ENCODE measurements around the gene SLC25A47.
A peak's percentile ranks its signal among the peaks of the same experiment; 100 is the strongest.

The SLC25A47 gene, protein sequence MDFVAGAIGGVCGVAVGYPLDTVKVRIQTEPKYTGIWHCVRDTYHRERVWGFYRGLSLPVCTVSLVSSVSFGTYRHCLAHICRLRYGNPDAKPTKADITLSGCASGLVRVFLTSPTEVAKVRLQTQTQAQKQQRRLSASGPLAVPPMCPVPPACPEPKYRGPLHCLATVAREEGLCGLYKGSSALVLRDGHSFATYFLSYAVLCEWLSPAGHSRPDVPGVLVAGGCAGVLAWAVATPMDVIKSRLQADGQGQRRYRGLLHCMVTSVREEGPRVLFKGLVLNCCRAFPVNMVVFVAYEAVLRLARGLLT

DNA sequence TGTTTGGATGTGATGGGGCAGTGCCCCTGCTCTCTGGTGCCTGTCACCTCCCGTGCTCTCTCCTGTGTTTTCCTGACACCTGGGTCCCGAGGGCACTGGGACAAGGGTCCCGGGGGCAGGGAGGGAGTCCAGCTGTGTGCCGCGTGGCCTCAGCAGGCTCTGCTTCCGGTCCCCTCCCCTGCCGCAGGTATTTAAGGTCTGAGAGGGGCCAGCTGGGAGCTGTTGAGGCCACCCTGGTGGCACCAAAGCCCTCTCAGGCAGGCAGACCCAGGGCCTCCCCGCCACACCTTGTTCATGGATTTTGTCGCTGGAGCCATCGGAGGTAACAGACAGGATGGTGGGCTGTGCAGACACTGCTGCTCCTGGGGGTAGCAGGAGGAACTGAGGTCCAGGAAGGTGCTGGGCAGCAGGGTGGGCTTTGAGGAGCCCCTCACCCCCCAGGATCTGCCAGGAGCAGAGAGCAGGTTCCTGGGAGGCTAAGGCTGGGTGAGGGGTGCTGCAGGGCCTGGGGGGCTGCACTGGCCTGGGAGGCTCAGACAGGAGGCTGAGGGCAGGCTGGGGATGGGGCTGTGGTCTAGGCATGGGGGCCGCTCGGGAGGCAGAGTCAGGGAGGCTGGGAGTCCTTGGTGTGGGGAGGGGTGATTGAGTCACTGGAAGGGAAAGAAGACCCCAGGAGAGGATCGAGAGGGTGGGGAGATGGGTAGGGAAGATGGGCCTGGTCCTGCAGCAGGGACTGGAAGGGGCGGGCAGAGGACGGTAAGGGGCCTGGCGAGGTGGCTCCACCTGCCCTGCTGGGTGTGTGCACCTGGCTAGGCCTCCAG, at the start of gene SLC25A47:
Gene SLC25A47 (plus strand): TSS at position 219 of the 821 bp plus-strand sequence. CDS start 76 bp downstream, at position 295.
- no peak within 1 kb of the TSS for H3K4me3 ChIP-seq (replicated peaks; ENCODE audit: low read depth, low read length)
- TF ChIP-seq, protein P1, sequence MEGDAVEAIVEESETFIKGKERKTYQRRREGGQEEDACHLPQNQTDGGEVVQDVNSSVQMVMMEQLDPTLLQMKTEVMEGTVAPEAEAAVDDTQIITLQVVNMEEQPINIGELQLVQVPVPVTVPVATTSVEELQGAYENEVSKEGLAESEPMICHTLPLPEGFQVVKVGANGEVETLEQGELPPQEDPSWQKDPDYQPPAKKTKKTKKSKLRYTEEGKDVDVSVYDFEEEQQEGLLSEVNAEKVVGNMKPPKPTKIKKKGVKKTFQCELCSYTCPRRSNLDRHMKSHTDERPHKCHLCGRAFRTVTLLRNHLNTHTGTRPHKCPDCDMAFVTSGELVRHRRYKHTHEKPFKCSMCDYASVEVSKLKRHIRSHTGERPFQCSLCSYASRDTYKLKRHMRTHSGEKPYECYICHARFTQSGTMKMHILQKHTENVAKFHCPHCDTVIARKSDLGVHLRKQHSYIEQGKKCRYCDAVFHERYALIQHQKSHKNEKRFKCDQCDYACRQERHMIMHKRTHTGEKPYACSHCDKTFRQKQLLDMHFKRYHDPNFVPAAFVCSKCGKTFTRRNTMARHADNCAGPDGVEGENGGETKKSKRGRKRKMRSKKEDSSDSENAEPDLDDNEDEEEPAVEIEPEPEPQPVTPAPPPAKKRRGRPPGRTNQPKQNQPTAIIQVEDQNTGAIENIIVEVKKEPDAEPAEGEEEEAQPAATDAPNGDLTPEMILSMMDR (IDR thresholded peaks at IDR 0.05; ENCODE audit: low read depth, low read length, missing control alignments): no peak
- no peak for DNase-seq (ENCODE audit: extremely low read depth, low read depth)

DNA sequence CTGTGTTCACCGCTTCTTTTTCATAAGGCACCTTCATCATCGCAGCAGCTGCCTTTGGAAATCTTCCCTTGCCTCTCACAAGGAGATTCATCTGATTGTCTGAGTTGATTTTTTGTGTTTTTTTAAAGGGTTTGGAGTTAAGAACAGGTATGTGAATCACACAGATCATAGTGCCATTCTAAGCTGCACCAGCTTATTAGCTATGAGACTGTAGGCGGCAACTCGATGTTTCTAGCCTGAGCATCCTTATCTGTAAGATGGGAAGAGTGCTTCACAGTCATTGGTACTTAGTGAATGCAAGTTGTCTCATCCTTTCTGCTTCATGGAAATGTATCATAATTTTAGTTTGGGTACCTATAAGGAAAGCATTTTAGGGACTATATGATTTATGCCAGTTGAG, 48.9 kb upstream of the SLC25A47 start:
- H3K4me3 ChIP-seq (replicated peaks; ENCODE audit: low read depth, low read length): no peak overlapping the region
- TF ChIP-seq, protein P1 (IDR thresholded peaks at IDR 0.05; ENCODE audit: low read depth, low read length, missing control alignments): no peak
- no peak for DNase-seq (ENCODE audit: extremely low read depth, low read depth)

DNA sequence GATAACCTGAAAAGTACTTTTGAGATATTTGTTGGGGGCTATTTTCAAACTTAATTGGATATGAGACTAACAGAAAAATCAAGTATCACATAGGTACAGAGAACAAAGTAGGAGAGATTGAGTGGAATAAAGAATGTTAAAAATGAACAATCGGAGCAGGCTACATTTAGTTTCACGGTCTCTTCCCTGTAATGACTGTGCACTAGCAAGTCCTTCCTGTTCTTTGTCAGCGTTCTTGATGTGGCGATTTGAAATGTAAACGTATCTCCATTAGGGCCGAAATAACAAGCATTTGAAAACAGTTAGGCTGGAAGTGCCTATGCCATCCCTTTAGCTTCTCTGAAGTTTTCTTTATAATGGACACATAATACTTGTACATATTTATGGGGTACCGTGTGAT, 47.9 kb upstream of the SLC25A47 start:
- TF ChIP-seq, protein P1 (IDR thresholded peaks at IDR 0.05; ENCODE audit: low read depth, low read length, missing control alignments): no peak
- H3K4me3 ChIP-seq (replicated peaks; ENCODE audit: low read depth, low read length): no peak overlapping the region
- no peak for DNase-seq (ENCODE audit: extremely low read depth, low read depth)

DNA sequence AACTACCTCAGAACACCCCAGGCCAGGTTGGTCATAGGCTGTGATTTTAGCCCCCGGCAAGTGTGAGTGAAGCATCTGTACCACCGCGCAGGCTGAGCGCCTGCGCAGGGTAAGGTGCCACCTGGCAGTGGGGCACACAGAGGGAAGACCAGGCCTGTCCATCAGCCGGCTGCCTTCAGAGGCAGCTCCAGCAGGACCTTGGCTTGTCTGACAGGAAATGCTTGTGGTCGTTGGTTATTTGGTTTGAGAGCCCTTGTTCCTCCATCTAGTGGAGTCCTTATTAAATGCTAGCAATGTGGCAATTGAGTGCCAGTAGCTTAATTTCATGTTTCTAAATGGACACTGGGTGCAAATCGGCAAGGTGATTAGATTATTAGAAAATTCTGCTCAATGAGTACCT, 44.4 kb upstream of the SLC25A47 start:
- H3K4me3 ChIP-seq (replicated peaks; ENCODE audit: low read depth, low read length): no peak overlapping the region
- TF ChIP-seq, protein P1 (IDR thresholded peaks at IDR 0.05; ENCODE audit: low read depth, low read length, missing control alignments): no peak
- peak; percentile 16 for DNase-seq (ENCODE audit: extremely low read depth, low read depth)

DNA sequence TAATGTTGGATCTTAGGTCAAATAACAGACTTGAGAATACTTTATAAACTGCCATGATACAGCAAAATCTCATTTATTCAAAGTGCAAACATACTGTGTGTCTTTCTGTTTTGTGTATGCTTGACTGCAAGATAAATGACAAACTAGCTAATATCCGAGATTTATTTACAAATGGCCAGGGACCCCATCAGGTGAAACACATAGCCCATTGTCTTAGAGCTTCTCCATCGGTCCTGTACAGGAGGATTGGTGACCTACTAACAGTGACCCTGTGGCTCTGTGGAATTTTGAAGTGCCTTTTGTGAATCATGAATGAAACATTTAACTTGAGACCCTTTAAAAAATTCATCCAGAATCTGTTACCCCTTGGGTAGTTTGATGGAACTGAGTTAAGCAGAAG, 44.0 kb upstream of the SLC25A47 start:
- TF ChIP-seq, protein P1 (IDR thresholded peaks at IDR 0.05; ENCODE audit: low read depth, low read length, missing control alignments): no peak
- H3K4me3 ChIP-seq (replicated peaks; ENCODE audit: low read depth, low read length): no peak overlapping the region
- no peak for DNase-seq (ENCODE audit: extremely low read depth, low read depth)

DNA sequence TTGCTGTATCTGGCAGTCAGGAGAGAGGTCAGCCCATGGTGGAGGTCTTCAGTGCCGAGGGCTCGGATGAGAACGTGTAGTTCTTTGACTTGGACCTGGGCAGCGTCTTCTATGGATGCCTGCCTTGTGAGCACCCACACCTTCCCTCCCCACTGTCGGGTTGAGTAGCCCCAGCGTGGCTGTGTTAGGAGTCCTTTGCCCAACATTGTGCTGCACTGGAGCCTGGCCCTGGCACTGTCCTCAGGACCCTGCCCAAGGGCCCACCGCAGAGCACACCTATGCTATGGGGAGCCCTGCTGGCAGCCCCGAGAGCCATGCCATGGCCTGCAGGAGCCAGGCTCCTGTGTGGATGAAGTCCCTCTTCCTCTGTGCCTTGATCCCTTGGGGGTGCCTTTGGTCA, 43.6 kb upstream of the SLC25A47 start:
- no peak overlapping the region for H3K4me3 ChIP-seq (replicated peaks; ENCODE audit: low read depth, low read length)
- TF ChIP-seq, protein P1 (IDR thresholded peaks at IDR 0.05; ENCODE audit: low read depth, low read length, missing control alignments): no peak
- no peak for DNase-seq (ENCODE audit: extremely low read depth, low read depth)
